ENCODE measurements around the gene VSTM4.

Gene VSTM4

DNA sequence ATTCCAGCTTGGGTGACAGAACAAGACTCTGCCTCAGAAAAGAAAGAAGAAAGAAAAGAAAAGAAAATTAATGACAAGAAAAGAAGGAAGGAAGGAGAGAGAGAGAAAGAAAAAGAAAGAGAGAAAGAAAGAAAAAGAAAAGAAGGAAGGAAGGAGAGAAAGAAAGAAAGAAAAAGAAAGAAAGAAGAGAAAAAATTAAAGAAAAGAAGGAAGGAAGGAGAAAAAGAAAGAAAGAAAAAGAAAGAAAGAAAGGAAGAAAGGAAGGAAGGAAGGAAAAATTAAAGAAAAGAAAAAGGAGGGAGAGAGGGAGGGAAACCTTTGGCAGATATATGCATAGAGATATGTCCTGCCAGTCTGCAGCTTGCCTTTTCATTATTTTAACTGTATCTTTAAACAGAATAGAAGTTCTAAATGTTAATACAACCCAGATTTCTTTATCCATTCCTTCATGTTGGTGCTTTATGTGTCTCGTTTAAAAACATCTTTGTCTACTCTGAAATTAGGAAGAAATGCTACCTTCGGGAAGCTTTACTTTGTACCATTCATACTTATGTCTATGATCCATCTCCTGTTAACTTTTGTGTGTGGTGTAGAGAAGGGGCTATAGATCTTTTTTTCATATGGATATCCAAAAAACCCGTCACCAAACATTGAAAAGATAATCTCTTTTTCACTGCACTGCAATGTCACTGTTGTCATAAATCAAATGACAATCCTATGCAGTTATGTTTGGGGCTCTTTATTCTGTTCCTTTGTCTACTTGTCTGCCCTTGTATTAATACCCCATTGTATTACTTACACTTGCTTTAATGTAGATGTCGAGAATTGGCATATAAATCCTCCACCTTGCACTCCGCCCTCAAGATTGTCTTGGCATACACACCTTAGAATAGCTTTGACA, 70.8 kb downstream of the VSTM4 start:
- H3K4me1 ChIP-seq (ENCODE audit: insufficient read depth, low read length) = no peaks in the 10 kb centered on the region
- H3K4me2 ChIP-seq (ENCODE audit: insufficient read depth, low read length) = no peak overlapping the region
- no peak overlapping the region for H3K9ac ChIP-seq (ENCODE audit: low read depth, low read length)
- ATAC-seq (ENCODE audit: insufficient read depth, low read depth) = no peak
- H3K4me3 ChIP-seq (ENCODE audit: low read depth in 1 of 2, low read length in 2 of 2) = no peak overlapping the region
- TF ChIP-seq, protein P1, sequence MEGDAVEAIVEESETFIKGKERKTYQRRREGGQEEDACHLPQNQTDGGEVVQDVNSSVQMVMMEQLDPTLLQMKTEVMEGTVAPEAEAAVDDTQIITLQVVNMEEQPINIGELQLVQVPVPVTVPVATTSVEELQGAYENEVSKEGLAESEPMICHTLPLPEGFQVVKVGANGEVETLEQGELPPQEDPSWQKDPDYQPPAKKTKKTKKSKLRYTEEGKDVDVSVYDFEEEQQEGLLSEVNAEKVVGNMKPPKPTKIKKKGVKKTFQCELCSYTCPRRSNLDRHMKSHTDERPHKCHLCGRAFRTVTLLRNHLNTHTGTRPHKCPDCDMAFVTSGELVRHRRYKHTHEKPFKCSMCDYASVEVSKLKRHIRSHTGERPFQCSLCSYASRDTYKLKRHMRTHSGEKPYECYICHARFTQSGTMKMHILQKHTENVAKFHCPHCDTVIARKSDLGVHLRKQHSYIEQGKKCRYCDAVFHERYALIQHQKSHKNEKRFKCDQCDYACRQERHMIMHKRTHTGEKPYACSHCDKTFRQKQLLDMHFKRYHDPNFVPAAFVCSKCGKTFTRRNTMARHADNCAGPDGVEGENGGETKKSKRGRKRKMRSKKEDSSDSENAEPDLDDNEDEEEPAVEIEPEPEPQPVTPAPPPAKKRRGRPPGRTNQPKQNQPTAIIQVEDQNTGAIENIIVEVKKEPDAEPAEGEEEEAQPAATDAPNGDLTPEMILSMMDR (IDR thresholded peaks at IDR 0.05; ENCODE audit: borderline replicate concordance, extremely low read depth, low read length, poor library complexity, severe bottlenecking) = no peak
- TF ChIP-seq EZH2 (IDR thresholded peaks at IDR 0.05; ENCODE audit: borderline replicate concordance, low read depth, low read length, severe bottlenecking) = no peak
- H3K36me3 ChIP-seq (ENCODE audit: insufficient read depth, low read length) = no peaks in the 10 kb centered on the region
- DNase-seq = no peak
- H4K20me1 ChIP-seq (ENCODE audit: insufficient read depth, low read length) = no peaks in the 10 kb centered on the region
- no peak overlapping the region for H2AFZ ChIP-seq (ENCODE audit: low read depth, low read length)
- no peaks in the 10 kb centered on the region for H3K27me3 ChIP-seq (ENCODE audit: insufficient read depth, low read length, poor library complexity)
- no peaks in the 10 kb centered on the region for H3K9me3 ChIP-seq (ENCODE audit: insufficient read depth, low read length, severe bottlenecking)
- H3K79me2 ChIP-seq (ENCODE audit: insufficient read depth, low read length) = no peaks in the 10 kb centered on the region
- H3K27ac ChIP-seq (ENCODE audit: low read length) = no peak overlapping the region

DNA sequence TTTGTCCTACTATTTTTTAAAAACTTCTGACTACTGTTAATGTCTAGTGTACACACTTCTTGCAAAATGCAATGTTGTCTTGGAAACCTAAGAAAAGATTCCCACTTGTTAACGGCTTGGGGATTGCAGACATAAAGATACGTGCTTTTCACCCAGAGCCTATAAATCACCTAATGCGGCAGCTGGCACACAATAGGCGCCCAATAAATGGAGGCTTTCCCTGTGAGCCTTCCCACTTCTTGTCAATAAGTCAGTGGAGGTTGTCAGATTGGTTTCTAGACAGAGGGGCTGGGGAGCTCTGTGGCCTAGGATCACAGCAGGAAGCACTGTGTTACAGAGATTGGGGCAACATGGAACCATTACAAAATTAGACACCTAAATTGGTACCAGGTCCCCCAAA, 74.7 kb downstream of the VSTM4 start:
- H3K27ac ChIP-seq (ENCODE audit: low read length) = no peak overlapping the region
- no peak for TF ChIP-seq EZH2 (IDR thresholded peaks at IDR 0.05; ENCODE audit: borderline replicate concordance, low read depth, low read length, severe bottlenecking)
- TF ChIP-seq, protein P1 (IDR thresholded peaks at IDR 0.05; ENCODE audit: borderline replicate concordance, extremely low read depth, low read length, poor library complexity, severe bottlenecking) = no peak
- H3K4me2 ChIP-seq (ENCODE audit: insufficient read depth, low read length) = no peak overlapping the region
- no peaks in the 10 kb centered on the region for H3K9me3 ChIP-seq (ENCODE audit: insufficient read depth, low read length, severe bottlenecking)
- no peaks in the 10 kb centered on the region for H3K36me3 ChIP-seq (ENCODE audit: insufficient read depth, low read length)
- no peaks in the 10 kb centered on the region for H3K27me3 ChIP-seq (ENCODE audit: insufficient read depth, low read length, poor library complexity)
- H4K20me1 ChIP-seq (ENCODE audit: insufficient read depth, low read length) = no peaks in the 10 kb centered on the region
- no peak for DNase-seq
- H3K79me2 ChIP-seq (ENCODE audit: insufficient read depth, low read length) = no peaks in the 10 kb centered on the region
- no peak for ATAC-seq (ENCODE audit: insufficient read depth, low read depth)
- H3K4me1 ChIP-seq (ENCODE audit: insufficient read depth, low read length) = no peaks in the 10 kb centered on the region
- no peak overlapping the region for H3K4me3 ChIP-seq (ENCODE audit: low read depth in 1 of 2, low read length in 2 of 2)
- no peak overlapping the region for H2AFZ ChIP-seq (ENCODE audit: low read depth, low read length)
- no peak overlapping the region for H3K9ac ChIP-seq (ENCODE audit: low read depth, low read length)

DNA sequence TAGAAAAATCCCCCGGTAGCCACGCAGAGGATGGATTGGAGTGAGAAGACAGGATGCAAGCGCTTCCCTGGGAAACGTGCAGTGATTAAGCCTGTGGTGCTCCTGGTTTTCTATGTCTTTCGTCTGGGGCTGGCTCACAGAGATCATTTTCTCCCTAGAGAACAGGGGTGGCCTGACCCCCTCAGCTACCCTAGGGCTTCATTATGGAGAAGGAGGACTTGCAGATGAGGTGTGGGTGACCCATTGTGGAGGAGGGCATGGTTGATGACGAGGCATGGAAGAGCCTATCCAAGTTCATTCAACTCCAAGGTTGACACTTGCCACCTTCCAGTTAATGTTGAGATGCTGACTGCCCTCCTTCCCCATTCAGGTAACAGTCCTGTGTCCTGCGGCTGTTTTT, 75.9 kb downstream of the VSTM4 start:
- H3K79me2 ChIP-seq (ENCODE audit: insufficient read depth, low read length) = no peaks in the 10 kb centered on the region
- ATAC-seq (ENCODE audit: insufficient read depth, low read depth) (no peak), DNase-seq (no peak)
- H3K36me3 ChIP-seq (ENCODE audit: insufficient read depth, low read length) = no peaks in the 10 kb centered on the region
- no peaks in the 10 kb centered on the region for H3K27me3 ChIP-seq (ENCODE audit: insufficient read depth, low read length, poor library complexity)
- no peaks in the 10 kb centered on the region for H4K20me1 ChIP-seq (ENCODE audit: insufficient read depth, low read length)
- H3K4me2 ChIP-seq (ENCODE audit: insufficient read depth, low read length) = no peak overlapping the region
- no peak overlapping the region for H3K27ac ChIP-seq (ENCODE audit: low read length)
- no peaks in the 10 kb centered on the region for H3K9me3 ChIP-seq (ENCODE audit: insufficient read depth, low read length, severe bottlenecking)
- no peak overlapping the region for H2AFZ ChIP-seq (ENCODE audit: low read depth, low read length)
- no peak overlapping the region for H3K4me3 ChIP-seq (ENCODE audit: low read depth in 1 of 2, low read length in 2 of 2)
- TF ChIP-seq EZH2 (IDR thresholded peaks at IDR 0.05; ENCODE audit: borderline replicate concordance, low read depth, low read length, severe bottlenecking) = no peak
- TF ChIP-seq, protein P1 (IDR thresholded peaks at IDR 0.05; ENCODE audit: borderline replicate concordance, extremely low read depth, low read length, poor library complexity, severe bottlenecking) = no peak
- no peaks in the 10 kb centered on the region for H3K4me1 ChIP-seq (ENCODE audit: insufficient read depth, low read length)
- H3K9ac ChIP-seq (ENCODE audit: low read depth, low read length) = no peak overlapping the region

Data from DND-41 (cell line).